Measurements from ENCODE around the gene CCDC15. TPM values are rescaled to one million over a fixed set of nuclear protein-coding genes. Genes with fewer than 3 reads are reported as not detected.
A peak's percentile ranks its signal among the peaks of the same experiment; 100 is the strongest.

Gene CCDC15
- total RNA-seq, 1 donor from 2014 or later, result 1.8 TPM

DNA sequence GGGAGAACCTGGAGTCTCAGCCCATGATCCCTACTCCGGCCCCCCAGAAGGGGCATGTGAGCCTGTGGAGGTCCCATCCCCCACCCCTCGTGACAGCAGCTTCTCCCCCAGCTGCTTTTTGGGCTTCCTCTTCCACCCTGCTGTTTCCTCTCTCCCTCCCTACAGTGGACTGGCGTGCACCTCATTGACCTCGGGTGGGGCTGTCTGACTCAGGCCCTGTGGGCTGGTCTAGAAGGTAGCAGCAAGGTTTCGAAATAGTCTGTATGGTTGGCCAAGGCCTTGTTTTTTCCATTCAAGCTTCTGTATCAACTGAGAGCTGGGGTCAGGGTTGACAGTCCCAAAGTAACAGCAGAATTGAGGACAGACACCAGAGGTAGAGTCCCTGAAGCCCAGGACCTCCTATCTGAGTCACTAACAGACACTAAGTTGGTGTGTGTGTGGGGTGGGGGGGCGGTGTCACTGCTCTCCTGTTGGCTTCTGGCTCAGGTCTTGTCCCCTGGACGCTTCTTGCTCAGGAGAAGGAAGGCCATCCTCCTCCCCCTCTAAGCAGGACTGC lies 116.8 kb downstream of the CCDC15 start:
- Mint-ChIP-seq H3K36me3 (ENCODE audit: unreplicated experiment) (no peaks in the 10 kb centered on the region), H3K4me3 (ENCODE audit: unreplicated experiment) (no peak overlapping the region), H3K27me3 (ENCODE audit: unreplicated experiment) (peaks cover 5% of the 10 kb centered on the region), H3K9me3 (ENCODE audit: unreplicated experiment) (no peaks in the 10 kb centered on the region), H3K27ac (ENCODE audit: unreplicated experiment) (peak overlapping the region; percentile 75), H3K4me1 (ENCODE audit: unreplicated experiment) (peaks cover 24% of the 10 kb centered on the region)
- no peak for DNase-seq (ENCODE audit: extremely low spot score, unreplicated experiment)
- TF ChIP-seq, protein P1, sequence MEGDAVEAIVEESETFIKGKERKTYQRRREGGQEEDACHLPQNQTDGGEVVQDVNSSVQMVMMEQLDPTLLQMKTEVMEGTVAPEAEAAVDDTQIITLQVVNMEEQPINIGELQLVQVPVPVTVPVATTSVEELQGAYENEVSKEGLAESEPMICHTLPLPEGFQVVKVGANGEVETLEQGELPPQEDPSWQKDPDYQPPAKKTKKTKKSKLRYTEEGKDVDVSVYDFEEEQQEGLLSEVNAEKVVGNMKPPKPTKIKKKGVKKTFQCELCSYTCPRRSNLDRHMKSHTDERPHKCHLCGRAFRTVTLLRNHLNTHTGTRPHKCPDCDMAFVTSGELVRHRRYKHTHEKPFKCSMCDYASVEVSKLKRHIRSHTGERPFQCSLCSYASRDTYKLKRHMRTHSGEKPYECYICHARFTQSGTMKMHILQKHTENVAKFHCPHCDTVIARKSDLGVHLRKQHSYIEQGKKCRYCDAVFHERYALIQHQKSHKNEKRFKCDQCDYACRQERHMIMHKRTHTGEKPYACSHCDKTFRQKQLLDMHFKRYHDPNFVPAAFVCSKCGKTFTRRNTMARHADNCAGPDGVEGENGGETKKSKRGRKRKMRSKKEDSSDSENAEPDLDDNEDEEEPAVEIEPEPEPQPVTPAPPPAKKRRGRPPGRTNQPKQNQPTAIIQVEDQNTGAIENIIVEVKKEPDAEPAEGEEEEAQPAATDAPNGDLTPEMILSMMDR (IDR thresholded peaks at IDR 0.05), result no peak

DNA sequence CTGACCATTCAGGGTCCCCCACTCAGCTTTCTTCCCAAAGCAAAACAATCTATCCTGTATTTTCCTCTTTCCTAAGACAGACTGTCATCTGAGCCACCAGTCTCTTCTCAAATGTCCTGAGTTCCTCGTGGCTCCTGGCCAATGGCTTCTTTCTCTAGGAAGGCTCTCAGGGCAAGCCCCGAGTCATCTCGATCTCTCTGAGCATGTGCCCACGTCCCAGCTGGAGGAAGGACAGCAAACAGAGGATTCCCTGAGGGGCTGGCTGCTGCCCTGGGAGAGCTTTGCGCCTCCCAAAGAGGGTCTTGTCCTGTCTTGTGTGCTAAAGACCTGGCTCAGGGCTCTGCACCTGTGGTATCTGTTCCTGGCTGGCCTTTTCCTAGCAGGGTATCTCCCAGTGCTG lies 117.4 kb downstream of the CCDC15 start:
- TF ChIP-seq, protein P1 (IDR thresholded peaks at IDR 0.05), result no peak
- no peaks in the 10 kb centered on the region for H3K9me3 Mint-ChIP-seq (ENCODE audit: unreplicated experiment)
- DNase-seq (ENCODE audit: extremely low spot score, unreplicated experiment), result no peak
- H3K36me3 Mint-ChIP-seq (ENCODE audit: unreplicated experiment), result no peaks in the 10 kb centered on the region
- H3K4me3 Mint-ChIP-seq (ENCODE audit: unreplicated experiment), result no peak overlapping the region
- H3K27me3 Mint-ChIP-seq (ENCODE audit: unreplicated experiment), result no peaks in the 10 kb centered on the region
- H3K4me1 Mint-ChIP-seq (ENCODE audit: unreplicated experiment), result peaks cover 27% of the 10 kb centered on the region
- H3K27ac Mint-ChIP-seq (ENCODE audit: unreplicated experiment), result peak overlapping the region; percentile 75

DNA sequence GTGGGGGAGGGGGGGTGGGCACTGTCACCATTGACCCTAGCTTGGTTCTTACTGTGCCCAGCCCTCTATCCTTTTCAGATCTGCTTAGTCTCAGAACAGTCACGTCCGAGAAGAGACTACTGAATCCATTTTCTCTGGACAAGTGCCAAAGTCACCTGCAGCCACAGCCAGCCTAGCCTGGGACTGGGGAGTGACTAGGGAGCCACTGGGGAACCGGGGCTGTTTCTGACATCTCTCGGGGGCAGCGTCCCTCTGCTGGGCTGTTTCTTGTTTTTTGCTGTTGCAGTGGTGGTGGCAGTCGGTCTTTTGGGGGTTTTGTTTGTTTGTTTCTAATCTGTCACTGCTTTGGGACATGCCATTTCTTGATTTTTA lies 117.8 kb downstream of the CCDC15 start:
- TF ChIP-seq, protein P1 (IDR thresholded peaks at IDR 0.05), result no peak
- H3K9me3 Mint-ChIP-seq (ENCODE audit: unreplicated experiment), result no peaks in the 10 kb centered on the region
- no peak overlapping the region for H3K27ac Mint-ChIP-seq (ENCODE audit: unreplicated experiment)
- no peak for DNase-seq (ENCODE audit: extremely low spot score, unreplicated experiment)
- no peaks in the 10 kb centered on the region for H3K27me3 Mint-ChIP-seq (ENCODE audit: unreplicated experiment)
- peaks cover 27% of the 10 kb centered on the region for H3K4me1 Mint-ChIP-seq (ENCODE audit: unreplicated experiment)
- H3K4me3 Mint-ChIP-seq (ENCODE audit: unreplicated experiment), result no peak overlapping the region
- H3K36me3 Mint-ChIP-seq (ENCODE audit: unreplicated experiment), result no peaks in the 10 kb centered on the region

DNA sequence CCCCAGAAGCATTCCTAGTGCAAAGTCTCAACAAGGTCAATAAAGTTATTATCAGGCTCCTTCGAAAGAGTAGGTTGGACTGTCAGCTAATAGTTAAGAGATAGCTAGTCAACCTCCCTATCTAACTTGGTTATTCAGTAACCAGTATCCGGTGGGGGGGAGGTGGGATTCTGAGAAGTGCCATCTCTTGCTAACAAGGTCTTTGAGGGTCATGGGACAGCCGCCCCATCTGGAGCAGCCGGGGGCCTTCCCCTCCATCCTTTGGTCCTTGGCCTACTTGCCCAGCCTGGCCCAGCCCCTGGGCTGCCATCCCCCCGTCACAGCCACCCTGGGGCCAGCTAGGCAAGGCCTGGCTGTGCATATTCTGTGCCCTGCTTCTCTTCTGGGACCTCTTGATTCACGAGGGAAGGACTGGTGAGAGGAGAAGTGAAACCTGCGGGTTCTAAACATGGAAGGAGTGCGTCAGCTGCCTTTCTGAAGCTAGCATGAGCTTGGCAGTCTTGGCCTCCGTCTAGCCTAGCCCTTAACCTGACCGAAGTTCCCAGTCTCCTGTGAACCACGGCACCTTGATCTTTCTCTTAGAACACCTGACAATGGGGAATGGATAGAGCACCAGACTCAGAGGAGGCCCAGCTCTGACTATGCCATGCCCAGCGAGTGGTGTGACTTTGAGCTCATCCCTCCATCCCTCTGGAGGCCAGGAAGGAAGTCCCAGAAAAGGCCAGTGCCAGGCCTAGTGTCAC lies 118.4 kb downstream of the CCDC15 start:
- no peaks in the 10 kb centered on the region for H3K9me3 Mint-ChIP-seq (ENCODE audit: unreplicated experiment)
- peaks cover 27% of the 10 kb centered on the region for H3K4me1 Mint-ChIP-seq (ENCODE audit: unreplicated experiment)
- H3K27me3 Mint-ChIP-seq (ENCODE audit: unreplicated experiment), result no peaks in the 10 kb centered on the region
- TF ChIP-seq, protein P1 (IDR thresholded peaks at IDR 0.05), result no peak
- no peak overlapping the region for H3K27ac Mint-ChIP-seq (ENCODE audit: unreplicated experiment)
- H3K36me3 Mint-ChIP-seq (ENCODE audit: unreplicated experiment), result no peaks in the 10 kb centered on the region
- DNase-seq (ENCODE audit: extremely low spot score, unreplicated experiment), result no peak
- no peak overlapping the region for H3K4me3 Mint-ChIP-seq (ENCODE audit: unreplicated experiment)

DNA sequence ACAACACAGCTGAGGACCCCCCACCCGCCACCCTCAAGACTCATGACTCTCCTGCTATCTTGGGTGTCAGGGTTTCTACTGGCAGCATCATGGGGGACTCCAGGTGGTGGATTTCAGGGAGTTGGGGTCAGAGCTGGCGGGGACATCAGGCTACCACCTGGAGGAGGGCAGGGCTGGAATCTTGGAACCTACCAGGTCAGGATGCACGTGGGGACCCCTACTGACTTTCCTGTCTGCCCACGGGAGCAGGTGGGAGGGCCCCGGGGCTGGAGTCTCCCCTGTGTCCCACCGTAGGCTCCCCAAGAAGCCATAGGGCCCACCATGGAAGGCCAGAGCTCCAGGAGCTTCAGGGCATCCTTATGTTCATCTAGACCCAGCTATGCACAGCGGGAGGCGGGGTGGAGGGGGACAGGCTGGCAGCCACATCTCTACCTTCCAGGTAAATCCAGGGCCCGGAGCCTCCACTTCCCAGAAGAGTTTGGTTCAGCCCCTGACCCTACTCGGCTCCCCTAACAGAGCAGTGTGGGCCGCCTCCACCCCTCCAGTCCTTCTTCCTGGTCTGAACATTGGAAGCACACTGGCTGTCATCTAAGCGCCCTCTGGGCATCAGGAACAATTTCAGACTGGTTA lies 119.1 kb downstream of the CCDC15 start:
- peaks cover 27% of the 10 kb centered on the region for H3K4me1 Mint-ChIP-seq (ENCODE audit: unreplicated experiment)
- DNase-seq (ENCODE audit: extremely low spot score, unreplicated experiment), result no peak
- TF ChIP-seq, protein P1 (IDR thresholded peaks at IDR 0.05), result no peak
- H3K27ac Mint-ChIP-seq (ENCODE audit: unreplicated experiment), result no peak overlapping the region
- H3K4me3 Mint-ChIP-seq (ENCODE audit: unreplicated experiment), result no peak overlapping the region
- no peaks in the 10 kb centered on the region for H3K9me3 Mint-ChIP-seq (ENCODE audit: unreplicated experiment)
- H3K36me3 Mint-ChIP-seq (ENCODE audit: unreplicated experiment), result no peaks in the 10 kb centered on the region
- no peaks in the 10 kb centered on the region for H3K27me3 Mint-ChIP-seq (ENCODE audit: unreplicated experiment)
